ENCODE measurements around the gene NFYC.
"Not testable (repeated sequence)": the region's sequence is repeated elsewhere in the genome, so short reads cannot be mapped to it uniquely, and the experiment has no call there.

NFYC gene

DNA sequence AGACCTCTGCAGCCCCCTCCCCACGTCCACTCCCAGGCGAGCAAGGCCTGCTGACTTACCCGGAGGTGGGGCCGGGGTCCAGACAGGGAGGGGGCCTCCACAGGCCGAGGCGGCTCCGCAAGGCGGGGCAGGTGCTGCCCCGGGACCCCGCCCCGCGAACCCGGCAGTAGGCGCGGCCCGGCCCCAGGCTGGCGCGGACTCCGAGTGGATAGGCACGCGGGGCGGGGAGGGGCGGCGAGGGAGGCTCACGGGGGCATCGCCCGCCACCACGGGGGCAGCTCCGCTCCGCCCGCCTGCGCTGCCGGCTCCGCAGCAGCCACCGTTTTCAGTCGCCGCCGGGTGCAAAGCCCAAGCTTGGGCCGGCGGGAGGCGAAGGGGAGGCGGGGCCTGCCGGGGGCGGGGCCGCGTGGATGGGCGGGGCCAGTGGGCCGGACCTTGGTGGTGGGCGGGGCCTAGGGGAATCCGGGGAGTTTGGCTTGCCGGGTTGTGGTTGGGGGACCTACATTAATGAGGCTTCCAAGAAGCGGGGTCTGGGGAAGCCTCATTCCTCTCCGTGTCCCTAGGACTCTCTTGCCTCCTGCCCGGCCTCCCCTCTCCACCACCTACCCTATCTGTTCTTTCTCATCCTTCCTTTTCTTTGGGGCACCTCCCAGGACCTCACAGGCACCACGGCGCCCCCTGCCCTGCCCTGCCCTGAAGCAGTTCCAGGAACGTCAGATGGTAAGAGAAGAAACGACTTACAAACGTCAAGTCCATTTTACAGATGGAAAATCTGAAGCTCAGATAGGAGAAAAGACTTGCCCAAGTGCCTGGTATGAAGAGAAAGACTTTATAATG, 26.0 kb upstream of the NFYC start, which contains the start of gene RIMS3:
TSS of gene RIMS3 (minus strand) at position 348 of the 837 bp plus-strand sequence. CDS start 23,757 bp downstream, outside the sequence.
- peak; percentile 76 to 84 for DNase-seq (ENCODE audit: low read depth in 2 of 2)

- DNase-seq (ENCODE audit: low read depth in 2 of 2) = peak; percentile 71 to 81
Observed at GRCh38 chr1:40668769-40669525, 22.6 kb upstream of the NFYC start.

GRCh38 chr1:40673452-40673851, 18.1 kb upstream of the NFYC start:
- DNase-seq (ENCODE audit: low read depth in 2 of 2) = no peak

- no peak for DNase-seq (ENCODE audit: low read depth in 2 of 2)
Observed at GRCh38 chr1:40676501-40676900, 15.0 kb upstream of the NFYC start.

GRCh38 chr1:40679165-40679953, 12.1 kb upstream of the NFYC start:
- DNase-seq (ENCODE audit: low read depth in 2 of 2) = no peak

DNA sequence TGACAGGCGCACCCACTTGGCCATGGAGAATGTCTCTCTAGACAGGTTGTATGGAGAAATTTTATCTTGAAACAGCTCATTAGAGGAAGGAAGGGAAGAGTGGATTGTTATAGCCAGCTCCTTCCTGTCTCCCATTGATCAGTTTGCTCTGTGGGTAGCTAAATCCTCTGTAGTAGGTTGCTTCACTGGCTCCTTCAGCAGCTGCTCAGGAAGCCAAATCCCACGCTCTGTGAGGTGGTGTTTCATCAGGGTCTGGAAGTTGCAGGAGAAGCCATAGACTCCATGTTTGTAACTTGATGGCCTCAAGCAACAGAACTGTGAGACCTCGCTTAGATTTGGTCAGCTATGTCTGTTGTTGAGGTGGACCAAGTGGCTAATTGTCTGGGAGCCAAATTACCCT, 6.8 kb upstream of the NFYC start:
- DNase-seq (ENCODE audit: low read depth in 2 of 2) = no peak

DNA sequence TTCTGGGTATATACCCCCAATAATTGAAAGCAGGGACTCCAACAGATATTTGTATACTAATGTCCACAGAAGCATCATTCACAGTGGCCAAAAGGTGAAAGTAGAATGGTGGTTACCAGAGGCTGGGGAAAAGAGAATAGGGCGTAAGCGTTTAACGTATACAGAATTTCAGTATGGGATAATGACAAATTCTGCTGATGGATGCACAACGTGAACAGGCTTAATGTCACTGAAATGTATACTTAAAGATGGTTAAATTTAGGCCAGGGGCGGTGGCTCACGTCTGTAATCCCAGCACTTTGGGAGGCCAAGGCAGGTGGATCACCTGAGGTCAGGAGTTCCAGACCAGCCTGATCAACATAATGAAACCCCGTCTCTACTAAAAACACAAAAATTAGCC, 4.4 kb upstream of the NFYC start:
- no peak for DNase-seq (ENCODE audit: low read depth in 2 of 2)

GRCh38 chr1:40687661-40688060, 3.8 kb upstream of the NFYC start:
- DNase-seq (ENCODE audit: low read depth in 2 of 2) = no peak

DNA sequence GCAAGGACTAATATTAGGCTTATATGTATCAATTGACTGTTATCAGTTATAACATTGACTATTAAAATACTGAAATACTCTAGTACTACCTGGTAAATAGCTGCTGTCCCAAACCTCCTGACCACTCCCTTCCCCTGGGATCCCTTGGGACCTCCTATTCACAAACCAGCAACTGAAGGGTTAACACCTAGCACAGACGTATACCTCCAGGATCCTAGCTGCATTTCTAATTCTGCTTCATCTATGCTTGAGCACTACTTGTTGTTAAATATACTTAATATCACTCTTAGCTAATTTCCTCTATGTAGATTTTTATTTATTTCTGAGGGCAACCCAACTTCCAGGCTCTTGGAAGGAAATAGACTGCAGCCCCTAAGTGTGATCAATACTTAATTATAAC, 1.8 kb upstream of the NFYC start:
- DNase-seq (ENCODE audit: low read depth in 2 of 2) = no peak

DNA sequence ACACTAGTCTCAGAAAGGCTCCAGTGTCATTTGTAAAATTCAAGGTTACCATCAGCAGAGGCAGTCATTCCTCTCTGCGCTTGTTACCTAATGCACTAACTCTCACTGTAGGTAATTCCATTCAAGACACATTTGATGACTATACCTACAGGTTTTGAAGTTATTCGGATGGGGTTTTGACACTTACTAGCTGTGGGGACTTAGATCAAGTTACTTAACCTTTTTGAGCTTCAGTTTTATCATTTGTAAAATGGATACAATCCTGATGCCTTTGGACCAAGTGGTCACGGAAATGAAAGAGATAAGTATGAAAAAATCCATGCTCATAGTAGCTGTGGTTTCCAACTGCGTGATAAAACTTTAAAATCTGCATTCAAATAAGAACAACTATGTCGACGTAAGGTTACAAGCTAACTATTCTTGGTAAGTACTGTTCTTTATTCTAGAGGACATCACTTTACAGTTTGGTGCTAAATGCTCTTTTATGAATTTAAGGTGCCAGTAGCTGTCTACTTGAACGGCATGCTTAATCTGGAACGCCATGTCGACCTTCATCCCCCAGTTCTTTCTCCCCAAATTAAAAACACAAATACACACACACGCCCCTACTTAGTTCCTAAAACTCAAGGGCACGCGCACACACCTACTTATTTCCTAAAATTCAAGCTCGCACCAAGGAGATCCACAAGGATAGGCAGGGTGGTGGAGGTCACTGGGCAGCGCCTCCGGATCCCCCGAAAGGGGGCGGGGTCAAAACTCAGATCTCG, 550 bp upstream of the NFYC start:
- DNase-seq (ENCODE audit: low read depth in 2 of 2) = no peak

GRCh38 chr1:40692429-40692895, 958 bp downstream of the NFYC start:
- no peak for DNase-seq (ENCODE audit: low read depth in 2 of 2)

DNA sequence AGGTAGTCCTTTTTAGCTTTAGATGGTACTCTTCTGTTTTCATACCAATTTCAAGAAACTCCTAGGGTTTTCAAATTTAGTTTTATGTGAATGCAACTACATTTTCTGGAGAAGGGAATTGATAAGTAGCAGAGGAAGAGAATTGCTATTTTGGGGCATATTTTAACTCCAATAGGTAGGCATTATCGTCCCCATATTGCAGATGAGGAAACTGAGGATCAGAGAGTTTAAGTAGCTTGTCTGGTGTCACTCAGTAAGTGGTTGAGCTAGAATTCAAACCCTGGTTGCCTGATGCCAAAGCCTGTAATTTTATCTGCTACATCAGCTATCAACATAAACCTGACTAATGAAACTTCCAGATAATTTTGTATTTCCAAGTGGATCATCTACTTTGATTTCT, 1.9 kb downstream of the NFYC start:
- DNase-seq (ENCODE audit: low read depth in 2 of 2) = no peak

- no peak for DNase-seq (ENCODE audit: low read depth in 2 of 2)
Observed at GRCh38 chr1:40694353-40694874, 2.9 kb downstream of the NFYC start.

GRCh38 chr1:40696294-40696693, 4.8 kb downstream of the NFYC start:
- no peak for DNase-seq (ENCODE audit: low read depth in 2 of 2)

- DNase-seq (ENCODE audit: low read depth in 2 of 2) = no peak
Observed at GRCh38 chr1:40697436-40697835, 5.9 kb downstream of the NFYC start.

DNA sequence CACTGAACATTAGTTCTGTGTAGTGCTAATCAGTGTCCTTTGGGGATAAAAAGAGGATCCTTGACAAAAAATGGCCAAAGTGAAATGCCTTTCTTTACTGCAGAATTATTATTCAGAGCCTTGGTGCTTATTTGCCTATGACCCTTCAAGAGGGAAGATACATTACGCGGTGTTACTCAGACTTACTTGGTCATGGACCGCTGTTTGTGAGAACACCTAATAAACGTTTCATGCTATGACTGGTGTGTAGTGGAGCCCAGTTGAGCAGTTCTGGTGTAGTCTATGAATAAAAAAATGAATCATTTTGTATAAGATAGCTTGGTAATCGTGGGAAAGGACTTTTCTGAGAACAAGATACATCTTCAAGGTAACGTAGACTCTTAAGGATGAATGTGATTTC, 8.3 kb downstream of the NFYC start:
- no peak for DNase-seq (ENCODE audit: low read depth in 2 of 2)

- no peak for DNase-seq (ENCODE audit: low read depth in 2 of 2)
Observed at GRCh38 chr1:40701684-40702083, 10.2 kb downstream of the NFYC start.

DNA sequence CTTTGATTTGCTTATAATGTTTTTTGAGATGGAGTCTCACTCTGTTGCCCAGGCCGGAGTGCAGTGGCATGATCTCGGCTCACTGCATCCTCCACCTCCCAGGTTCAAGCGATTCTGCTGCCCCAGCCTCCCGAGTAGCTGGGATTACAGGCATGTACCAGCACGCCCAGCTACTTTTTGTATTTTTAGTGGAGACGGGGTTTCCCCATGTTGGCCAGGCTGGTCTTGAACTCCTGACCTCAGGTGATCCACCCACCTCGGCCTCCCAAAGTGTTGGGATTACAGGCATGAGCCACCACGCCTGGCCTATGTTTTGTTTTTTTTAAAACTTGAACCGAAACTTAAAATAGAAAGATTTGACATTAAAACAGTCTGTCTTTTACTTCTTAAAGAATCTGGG, 11.3 kb downstream of the NFYC start:
- not testable (repeated sequence) for DNase-seq (ENCODE audit: low read depth in 2 of 2)

GRCh38 chr1:40703316-40703715, 11.8 kb downstream of the NFYC start:
- no peak for DNase-seq (ENCODE audit: low read depth in 2 of 2)

GRCh38 chr1:40704817-40705733, 13.6 kb downstream of the NFYC start:
- DNase-seq (ENCODE audit: low read depth in 2 of 2) = no peak
